Ishikawa (cell line): ENCODE measurements around the gene EML6.
A peak's percentile ranks its signal among the peaks of the same experiment; 100 is the strongest.

Experiments used
- CEBPB ChIP-seq: IDR thresholded peaks from 2 replicates; pipeline ENCODE4 v1.6.1; 2012
- CREB1 ChIP-seq: IDR thresholded peaks from 2 replicates; pipeline ENCODE4 v1.6.1; 2012; ENCODE audit warnings: low read depth
- EGR1 ChIP-seq: IDR thresholded peaks from 2 replicates; pipeline ENCODE4 v1.6.1; 2012
- EP300 ChIP-seq: IDR thresholded peaks from 2 replicates; pipeline ENCODE4 v1.6.1; 2012; ENCODE audit warnings: borderline replicate concordance
- FOXM1 ChIP-seq: IDR thresholded peaks from 2 replicates; pipeline ENCODE4 v1.6.1; 2012; ENCODE audit warnings: low read depth, borderline replicate concordance
- MAX ChIP-seq: IDR thresholded peaks from 2 replicates; pipeline ENCODE4 v1.6.1; 2012
- NFIC ChIP-seq: IDR thresholded peaks from 2 replicates; pipeline ENCODE4 v1.6.1; 2012
- RAD21 ChIP-seq: IDR thresholded peaks from 2 replicates; pipeline ENCODE4 v1.6.1; 2012; ENCODE audit warnings: low read depth
- TAF1 ChIP-seq: IDR thresholded peaks from 2 replicates; pipeline ENCODE4 v1.6.1; 2012; ENCODE audit warnings: low read depth, mild to moderate bottlenecking
- TCF12 ChIP-seq: IDR thresholded peaks from 2 replicates; pipeline ENCODE4 v1.6.1; 2012; ENCODE audit warnings: low read depth
- TEAD4 ChIP-seq: IDR thresholded peaks from 2 replicates; pipeline ENCODE4 v1.6.1; 2012
- YY1 ChIP-seq: IDR thresholded peaks from 2 replicates; pipeline ENCODE4 v1.6.1; 2012; ENCODE audit warnings: low read depth
- ZBTB7A ChIP-seq: IDR thresholded peaks from 2 replicates; pipeline ENCODE4 v1.6.1; 2012; ENCODE audit warnings: low read depth
- TF ChIP-seq, protein P1 (sequence below): IDR thresholded peaks from 2 replicates; pipeline ENCODE4 v1.6.1; 2012; ENCODE audit warnings: low read depth, mild to moderate bottlenecking
- TF ChIP-seq, protein P2 (sequence below): IDR thresholded peaks from 2 replicates; pipeline ENCODE4 v1.6.1; 2012

EML6 gene

DNA sequence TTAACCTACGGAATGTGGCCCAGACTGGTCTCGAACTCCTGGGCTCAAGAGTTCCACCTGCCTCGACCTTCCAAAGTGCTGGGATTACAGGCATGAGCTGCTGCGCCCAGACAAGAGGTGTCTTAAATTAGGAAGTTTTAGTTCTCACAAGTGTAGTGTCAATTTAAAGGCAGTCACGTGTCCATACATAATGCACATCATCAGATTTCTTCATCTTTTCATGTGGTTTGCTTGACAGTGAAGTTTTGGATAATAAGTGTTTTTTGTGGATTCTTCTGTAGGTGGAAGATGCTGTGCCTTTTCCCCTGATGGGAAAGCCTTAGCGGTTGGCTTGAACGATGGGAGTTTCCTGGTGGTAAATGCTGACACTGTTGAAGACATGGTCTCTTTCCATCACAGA, 179.3 kb downstream of the EML6 start:
- TF ChIP-seq EGR1: no peak
- no peak for TF ChIP-seq MAX
- no peak for TF ChIP-seq RAD21
- TF ChIP-seq, protein P1, sequence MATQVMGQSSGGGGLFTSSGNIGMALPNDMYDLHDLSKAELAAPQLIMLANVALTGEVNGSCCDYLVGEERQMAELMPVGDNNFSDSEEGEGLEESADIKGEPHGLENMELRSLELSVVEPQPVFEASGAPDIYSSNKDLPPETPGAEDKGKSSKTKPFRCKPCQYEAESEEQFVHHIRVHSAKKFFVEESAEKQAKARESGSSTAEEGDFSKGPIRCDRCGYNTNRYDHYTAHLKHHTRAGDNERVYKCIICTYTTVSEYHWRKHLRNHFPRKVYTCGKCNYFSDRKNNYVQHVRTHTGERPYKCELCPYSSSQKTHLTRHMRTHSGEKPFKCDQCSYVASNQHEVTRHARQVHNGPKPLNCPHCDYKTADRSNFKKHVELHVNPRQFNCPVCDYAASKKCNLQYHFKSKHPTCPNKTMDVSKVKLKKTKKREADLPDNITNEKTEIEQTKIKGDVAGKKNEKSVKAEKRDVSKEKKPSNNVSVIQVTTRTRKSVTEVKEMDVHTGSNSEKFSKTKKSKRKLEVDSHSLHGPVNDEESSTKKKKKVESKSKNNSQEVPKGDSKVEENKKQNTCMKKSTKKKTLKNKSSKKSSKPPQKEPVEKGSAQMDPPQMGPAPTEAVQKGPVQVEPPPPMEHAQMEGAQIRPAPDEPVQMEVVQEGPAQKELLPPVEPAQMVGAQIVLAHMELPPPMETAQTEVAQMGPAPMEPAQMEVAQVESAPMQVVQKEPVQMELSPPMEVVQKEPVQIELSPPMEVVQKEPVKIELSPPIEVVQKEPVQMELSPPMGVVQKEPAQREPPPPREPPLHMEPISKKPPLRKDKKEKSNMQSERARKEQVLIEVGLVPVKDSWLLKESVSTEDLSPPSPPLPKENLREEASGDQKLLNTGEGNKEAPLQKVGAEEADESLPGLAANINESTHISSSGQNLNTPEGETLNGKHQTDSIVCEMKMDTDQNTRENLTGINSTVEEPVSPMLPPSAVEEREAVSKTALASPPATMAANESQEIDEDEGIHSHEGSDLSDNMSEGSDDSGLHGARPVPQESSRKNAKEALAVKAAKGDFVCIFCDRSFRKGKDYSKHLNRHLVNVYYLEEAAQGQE: no peak
- TF ChIP-seq NFIC: no peak
- no peak for TF ChIP-seq TEAD4
- no peak for TF ChIP-seq TAF1
- no peak for TF ChIP-seq CREB1
- TF ChIP-seq, protein P2, sequence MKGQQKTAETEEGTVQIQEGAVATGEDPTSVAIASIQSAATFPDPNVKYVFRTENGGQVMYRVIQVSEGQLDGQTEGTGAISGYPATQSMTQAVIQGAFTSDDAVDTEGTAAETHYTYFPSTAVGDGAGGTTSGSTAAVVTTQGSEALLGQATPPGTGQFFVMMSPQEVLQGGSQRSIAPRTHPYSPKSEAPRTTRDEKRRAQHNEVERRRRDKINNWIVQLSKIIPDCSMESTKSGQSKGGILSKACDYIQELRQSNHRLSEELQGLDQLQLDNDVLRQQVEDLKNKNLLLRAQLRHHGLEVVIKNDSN: no peak
- TF ChIP-seq ZBTB7A: no peak
- no peak for TF ChIP-seq YY1

DNA sequence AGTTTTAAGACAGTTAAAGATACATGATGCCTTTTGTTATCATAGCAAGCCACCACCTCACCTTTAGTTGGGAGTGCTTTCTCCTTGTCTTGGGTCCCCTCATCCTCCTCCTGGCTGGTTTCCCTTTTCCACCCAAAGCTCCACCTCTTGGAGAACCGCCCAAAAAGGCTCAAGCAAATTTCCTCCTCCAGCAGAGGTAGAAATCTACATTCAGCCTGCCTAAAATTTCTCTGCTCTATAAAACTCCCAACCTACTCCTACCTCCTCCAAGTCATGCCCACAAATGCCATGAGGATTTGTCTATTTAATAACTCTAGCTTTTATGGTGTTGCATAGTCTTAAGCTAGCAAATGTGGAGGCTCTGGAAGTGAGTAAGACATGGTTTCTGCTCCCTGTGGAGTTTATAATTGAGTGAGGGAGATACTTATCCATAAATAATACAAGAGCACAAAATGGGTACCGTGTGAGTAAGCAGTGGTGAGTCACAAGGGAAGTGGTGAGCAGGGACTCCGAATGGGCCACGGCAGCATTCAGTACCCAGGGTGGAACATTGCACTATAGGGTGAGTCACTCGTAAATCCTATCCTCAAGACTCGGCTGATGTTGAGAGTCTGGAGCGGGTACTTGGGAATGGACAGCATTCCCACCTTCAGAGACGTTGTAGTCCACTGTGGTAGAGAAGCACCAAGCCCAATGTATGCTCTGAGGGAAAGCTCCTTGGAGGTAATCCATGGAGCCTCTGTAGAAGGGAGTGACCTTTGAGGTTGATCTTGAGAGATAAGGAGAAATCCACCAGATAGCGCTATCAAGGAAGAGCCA, 180.5 kb downstream of the EML6 start:
- TF ChIP-seq EP300: 0 out of 2 replicates have a peak, but pooled peaks have one; percentile 40
- peak; percentile 41; the same call in 1 of the 2 replicates for TF ChIP-seq NFIC
- TF ChIP-seq CEBPB: no peak
- TF ChIP-seq RAD21: no peak
- no peak for TF ChIP-seq CREB1

GRCh38 chr2:54904836-54905235, 181.4 kb downstream of the EML6 start:
- TF ChIP-seq NFIC: no peak
- TF ChIP-seq ZBTB7A: no peak
- TF ChIP-seq EGR1: no peak
- no peak for TF ChIP-seq TAF1
- no peak for TF ChIP-seq CREB1
- TF ChIP-seq YY1: no peak
- no peak for TF ChIP-seq FOXM1
- TF ChIP-seq, protein P1: no peak
- no peak for TF ChIP-seq TCF12
- TF ChIP-seq, protein P2: no peak
- TF ChIP-seq CEBPB: no peak

GRCh38 chr2:54906716-54907115, 183.3 kb downstream of the EML6 start:
- TF ChIP-seq MAX (no peak), CEBPB (no peak), CREB1 (no peak), RAD21 (no peak), ZBTB7A (no peak), TCF12 (no peak), EP300 (no peak), TEAD4 (no peak), FOXM1 (no peak), TAF1 (no peak), NFIC (no peak), EGR1 (no peak)
- TF ChIP-seq, protein P1: no peak
- TF ChIP-seq, protein P2: no peak
